Neural progenitor cell (in vitro differentiated cells): Measurements from ENCODE around the gene CETN1. TPM values are rescaled to one million over a fixed set of nuclear protein-coding genes. Genes with fewer than 3 reads are reported as not detected.

Experiments used
- DNase-seq: peaks from one replicate; pipeline ENCODE4 v3.0.0-alpha.2; 2016; ENCODE audit warnings: low spot score
- H2AFZ ChIP-seq: fragments of 200-600 bp; sonication (generic); replicated peaks from 2 replicates; pipeline ENCODE4 v1.6.1; 2016; ENCODE audit warnings: antibody characterized with exemption
- H3F3A ChIP-seq: fragments of 200-600 bp; sonication (generic); 2 replicates; pipeline ENCODE4 v1.6.1; 2016; ENCODE audit warnings: antibody characterized with exemption, low read depth
- H3K27ac ChIP-seq: fragments of 200-600 bp; sonication (generic); 2 replicates; pipeline ENCODE4 v1.5.1; 2016; ENCODE audit warnings: mild to moderate bottlenecking
- H3K27me3 ChIP-seq: fragments of 200-600 bp; sonication (generic); 2 replicates; pipeline ENCODE4 v1.6.1; 2016; ENCODE audit warnings: mild to moderate bottlenecking, moderate library complexity
- H3K36me3 ChIP-seq: fragments of 200-600 bp; sonication (generic); 2 replicates; pipeline ENCODE4 v1.5.1; 2016
- H3K4me1 ChIP-seq: fragments of 200-600 bp; sonication (generic); 2 replicates; pipeline ENCODE4 v1.6.1; 2016; ENCODE audit warnings: mixed run types
- H3K4me2 ChIP-seq: fragments of 200-600 bp; sonication (generic); 2 replicates; pipeline ENCODE4 v1.6.1; 2016
- H3K4me3 ChIP-seq: fragments of 200-600 bp; sonication (generic); 2 replicates; pipeline ENCODE4 v1.5.1; 2016
- H3K79me2 ChIP-seq: fragments of 200-600 bp; sonication (generic); 2 replicates; pipeline ENCODE4 v1.6.1; 2016; ENCODE audit warnings: low read depth
- H3K9ac ChIP-seq: fragments of 200-600 bp; sonication (generic); 2 replicates; pipeline ENCODE4 v1.6.1; 2016
- H3K9me3 ChIP-seq: fragments of 200-600 bp; sonication (generic); 2 replicates; pipeline ENCODE4 v1.5.1; 2016; ENCODE audit warnings: low read depth
- H4K20me1 ChIP-seq: fragments of 200-600 bp; sonication (generic); 2 replicates; pipeline ENCODE4 v1.6.1; 2016; ENCODE audit warnings: low read depth
- H3K27ac Mint-ChIP-seq: 3 replicates; pipeline ENCODE4 v1.8.0; 2021; ENCODE audit warnings: mixed read lengths
- H3K27me3 Mint-ChIP-seq: 2 replicates; pipeline ENCODE4 v1.8.0; 2022; ENCODE audit warnings: low read depth, mild to moderate bottlenecking, inconsistent platforms, moderate library complexity, mixed read lengths; ENCODE audit not compliant: insufficient read depth
- H3K36me3 Mint-ChIP-seq: 3 replicates; pipeline ENCODE4 v1.8.0; 2021; ENCODE audit warnings: mixed read lengths
- H3K4me1 Mint-ChIP-seq: 3 replicates; pipeline ENCODE4 v1.8.0; 2021; ENCODE audit warnings: mixed read lengths
- H3K4me3 Mint-ChIP-seq: 3 replicates; pipeline ENCODE4 v1.8.0; 2021; ENCODE audit warnings: mild to moderate bottlenecking, moderate library complexity, mixed read lengths
- H3K9me3 Mint-ChIP-seq: 3 replicates; pipeline ENCODE4 v1.8.0; 2020; ENCODE audit warnings: mixed read lengths
- CTCF ChIP-seq: fragments of 200-600 bp; sonication (generic); IDR thresholded peaks from 2 replicates; pipeline ENCODE4 v1.5.1; 2017; ENCODE audit warnings: antibody characterized with exemption, mild to moderate bottlenecking
- EZH2 ChIP-seq: fragments of 200-600 bp; sonication (generic); IDR thresholded peaks from 2 replicates; pipeline ENCODE4 v1.6.1; 2017; ENCODE audit warnings: antibody characterized with exemption, mild to moderate bottlenecking, moderate library complexity
- EZH2phosphoT487 ChIP-seq: fragments of 200-600 bp; sonication (generic); IDR thresholded peaks from 2 replicates; pipeline ENCODE4 v1.6.1; 2017; ENCODE audit warnings: antibody characterized with exemption
- total RNA-seq: library from RNA; depleted of rRNA; stranded (reverse); fragments of >200 nt; gene quantifications from 2 replicates; pipeline ENCODE4 v1.2.3, GENCODE V29; 2015; ENCODE audit warnings: low replicate concordance

Gene CETN1
- total RNA-seq, 1 donor from 2014 or later = not detected

GRCh38 chr18:616380-616995 is 36.3 kb downstream of the CETN1 start:
- peaks cover 2% of the 10 kb centered on the region for H3K4me1 Mint-ChIP-seq
- Histone ChIP-seq H4K20me1 (no peaks in the 10 kb centered on the region), H3K36me3 (no peaks in the 10 kb centered on the region), H3K4me1 (no peaks in the 10 kb centered on the region), H3F3A (no peaks in the 10 kb centered on the region), H2AFZ (no peak overlapping the region), H3K9ac (no peak overlapping the region), H3K4me3 (no peak overlapping the region), H3K27ac (no peak overlapping the region), H3K27me3 (no peaks in the 10 kb centered on the region), H3K9me3 (no peaks in the 10 kb centered on the region), H3K4me2 (no peak overlapping the region), H3K79me2 (no peaks in the 10 kb centered on the region)
- H3K4me3 Mint-ChIP-seq = no peak overlapping the region
- H3K9me3 Mint-ChIP-seq = no peaks in the 10 kb centered on the region
- peak; percentile 84 for TF ChIP-seq CTCF
- no peak for TF ChIP-seq EZH2
- no peak overlapping the region for H3K27ac Mint-ChIP-seq
- no peaks in the 10 kb centered on the region for H3K36me3 Mint-ChIP-seq
- DNase-seq = peak; percentile 47
- H3K27me3 Mint-ChIP-seq = peaks cover 6% of the 10 kb centered on the region

- no peak overlapping the region for H3K4me2 ChIP-seq
- no peak overlapping the region for H3K4me3 ChIP-seq
- H4K20me1 ChIP-seq = no peaks in the 10 kb centered on the region
- Mint-ChIP-seq H3K4me1 (peaks cover 2% of the 10 kb centered on the region), H3K27ac (no peak overlapping the region), H3K27me3 (peaks cover 8% of the 10 kb centered on the region), H3K4me3 (no peak overlapping the region), H3K36me3 (no peaks in the 10 kb centered on the region), H3K9me3 (no peaks in the 10 kb centered on the region)
- no peak overlapping the region for H3K9ac ChIP-seq
- no peaks in the 10 kb centered on the region for H3K79me2 ChIP-seq
- TF ChIP-seq CTCF (no peak), EZH2 (no peak), EZH2phosphoT487 (no peak)
- H3K36me3 ChIP-seq = no peaks in the 10 kb centered on the region
- no peaks in the 10 kb centered on the region for H3K4me1 ChIP-seq
- no peak overlapping the region for H2AFZ ChIP-seq
- H3F3A ChIP-seq = no peaks in the 10 kb centered on the region
- H3K27ac ChIP-seq = no peak overlapping the region
- no peaks in the 10 kb centered on the region for H3K27me3 ChIP-seq
- H3K9me3 ChIP-seq = no peaks in the 10 kb centered on the region
- no peak for DNase-seq
These were observed 37.9 kb downstream of the CETN1 start for GRCh38 chr18:617970-618504.

GRCh38 chr18:618618-619017 is 38.4 kb downstream of the CETN1 start:
- peaks cover 2% of the 10 kb centered on the region for H3K4me1 Mint-ChIP-seq
- no peaks in the 10 kb centered on the region for H3K36me3 ChIP-seq

More at GRCh38 chr18:618618-619017, 38.4 kb downstream of the CETN1 start:
- no peak overlapping the region for H3K4me2 ChIP-seq
- no peaks in the 10 kb centered on the region for H3K9me3 ChIP-seq
- Mint-ChIP-seq H3K9me3 (no peaks in the 10 kb centered on the region), H3K4me3 (no peak overlapping the region), H3K27ac (no peak overlapping the region), H3K36me3 (no peaks in the 10 kb centered on the region), H3K27me3 (peaks cover 8% of the 10 kb centered on the region)
- H3K4me1 ChIP-seq = no peaks in the 10 kb centered on the region
- H4K20me1 ChIP-seq = no peaks in the 10 kb centered on the region
- no peak overlapping the region for H3K27ac ChIP-seq
- no peaks in the 10 kb centered on the region for H3F3A ChIP-seq
- no peak overlapping the region for H3K4me3 ChIP-seq
- no peak for DNase-seq
- H3K79me2 ChIP-seq = no peaks in the 10 kb centered on the region
- no peaks in the 10 kb centered on the region for H3K27me3 ChIP-seq
- H2AFZ ChIP-seq = no peak overlapping the region
- no peak for TF ChIP-seq EZH2phosphoT487
- no peak for TF ChIP-seq EZH2
- no peak for TF ChIP-seq CTCF
- H3K9ac ChIP-seq = no peak overlapping the region
